Measurements from ENCODE around the gene TCEA2. TPM values are rescaled to one million over a fixed set of nuclear protein-coding genes. Genes with fewer than 3 reads are reported as not detected.

The TCEA2 gene
- total RNA-seq, 1 experiment from 2014 or later = 29.4 TPM

- Histone ChIP-seq H3K36me3 (replicated peaks; ENCODE audit: control insufficient read depth, insufficient read depth, low read length) (no peaks in the 10 kb centered on the region), H3K4me3 (ENCODE audit: insufficient read depth, low read depth, low read length) (no peak overlapping the region), H3K27me3 (ENCODE audit: control insufficient read depth, insufficient read depth, low read length) (peaks cover 19% of the 10 kb centered on the region)
- DNase-seq = peak; percentile 80
Measured at GRCh38 chr20:64103871-64104666, 41.1 kb downstream of the TCEA2 start.

DNA sequence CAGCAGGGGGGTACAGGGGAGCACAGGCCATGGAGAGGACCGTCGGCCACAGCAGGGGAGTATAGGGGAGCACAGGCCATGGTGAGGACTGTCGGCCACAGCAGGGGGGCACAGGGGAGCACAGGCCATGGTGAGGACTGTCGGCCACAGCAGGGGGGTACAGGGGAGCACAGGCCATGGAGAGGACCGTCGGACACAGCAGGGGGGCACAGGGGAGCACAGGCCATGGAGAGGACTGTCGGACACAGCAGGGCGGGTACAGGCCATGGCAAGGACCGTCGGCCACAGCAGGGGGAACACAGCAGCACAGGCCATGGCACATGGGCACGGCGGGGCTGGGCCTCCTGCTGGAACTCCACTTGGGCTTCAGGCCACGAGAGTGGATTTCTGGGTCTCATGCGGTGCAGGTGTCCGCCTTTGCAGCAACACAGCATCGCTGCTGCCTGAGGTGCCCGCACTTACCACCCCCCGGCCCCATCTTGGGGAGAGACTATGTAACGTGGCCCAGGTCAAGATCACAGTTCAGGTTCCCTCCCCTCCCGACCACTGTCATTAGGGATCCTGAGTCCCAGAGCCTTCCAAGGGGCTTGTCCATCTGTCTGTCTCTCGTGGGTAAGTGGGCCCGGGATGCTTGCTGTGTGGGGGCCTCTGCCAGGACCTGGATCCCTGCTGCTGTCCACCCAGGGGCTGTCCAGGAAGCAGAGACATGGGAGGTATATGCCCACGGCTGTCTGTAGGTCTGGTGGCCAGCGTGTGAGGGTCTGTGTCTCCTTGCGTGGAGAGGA, 41.9 kb downstream of the TCEA2 start:
- no peak for DNase-seq
- H3K4me3 ChIP-seq (ENCODE audit: insufficient read depth, low read depth, low read length) = no peak overlapping the region
- H3K36me3 ChIP-seq (replicated peaks; ENCODE audit: control insufficient read depth, insufficient read depth, low read length) = no peaks in the 10 kb centered on the region
- peaks cover 19% of the 10 kb centered on the region for H3K27me3 ChIP-seq (ENCODE audit: control insufficient read depth, insufficient read depth, low read length)

GRCh38 chr20:64105846-64106434, 42.9 kb downstream of the TCEA2 start:
- H3K36me3 ChIP-seq (replicated peaks; ENCODE audit: control insufficient read depth, insufficient read depth, low read length) = no peaks in the 10 kb centered on the region
- DNase-seq = no peak
- H3K4me3 ChIP-seq (ENCODE audit: insufficient read depth, low read depth, low read length) = no peak overlapping the region

DNA sequence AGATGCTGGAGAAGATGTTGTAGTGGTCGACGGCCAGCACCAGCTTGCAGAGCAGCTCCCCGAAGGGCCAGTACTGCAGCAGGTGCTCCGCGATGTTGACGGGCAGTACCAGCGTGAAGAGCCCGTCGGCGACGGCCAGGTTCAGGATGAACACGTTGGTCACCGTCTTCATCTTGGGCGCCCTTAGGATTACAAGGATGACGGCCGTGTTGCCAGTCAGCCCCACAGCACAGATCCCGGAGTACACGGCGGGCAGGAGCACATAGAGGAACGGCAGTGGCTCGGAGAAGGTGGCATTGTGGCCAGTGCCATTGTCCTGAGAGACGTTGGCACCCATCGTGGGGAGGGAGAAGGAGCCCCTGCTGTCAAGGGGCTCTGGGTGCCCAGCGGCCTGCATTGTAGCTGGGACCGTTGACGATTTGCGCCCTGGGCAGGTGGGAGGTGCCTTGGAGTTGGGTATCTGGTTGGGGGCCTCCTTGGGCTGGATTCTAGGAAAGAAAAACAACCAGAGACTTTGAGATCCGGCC, 43.5 kb downstream of the TCEA2 start:
- H3K36me3 ChIP-seq (replicated peaks; ENCODE audit: control insufficient read depth, insufficient read depth, low read length) = no peaks in the 10 kb centered on the region
- no peak for DNase-seq

More at GRCh38 chr20:64105846-64106434, 42.9 kb downstream of the TCEA2 start:
- H3K27me3 ChIP-seq (ENCODE audit: control insufficient read depth, insufficient read depth, low read length) = peaks cover 18% of the 10 kb centered on the region

DNA sequence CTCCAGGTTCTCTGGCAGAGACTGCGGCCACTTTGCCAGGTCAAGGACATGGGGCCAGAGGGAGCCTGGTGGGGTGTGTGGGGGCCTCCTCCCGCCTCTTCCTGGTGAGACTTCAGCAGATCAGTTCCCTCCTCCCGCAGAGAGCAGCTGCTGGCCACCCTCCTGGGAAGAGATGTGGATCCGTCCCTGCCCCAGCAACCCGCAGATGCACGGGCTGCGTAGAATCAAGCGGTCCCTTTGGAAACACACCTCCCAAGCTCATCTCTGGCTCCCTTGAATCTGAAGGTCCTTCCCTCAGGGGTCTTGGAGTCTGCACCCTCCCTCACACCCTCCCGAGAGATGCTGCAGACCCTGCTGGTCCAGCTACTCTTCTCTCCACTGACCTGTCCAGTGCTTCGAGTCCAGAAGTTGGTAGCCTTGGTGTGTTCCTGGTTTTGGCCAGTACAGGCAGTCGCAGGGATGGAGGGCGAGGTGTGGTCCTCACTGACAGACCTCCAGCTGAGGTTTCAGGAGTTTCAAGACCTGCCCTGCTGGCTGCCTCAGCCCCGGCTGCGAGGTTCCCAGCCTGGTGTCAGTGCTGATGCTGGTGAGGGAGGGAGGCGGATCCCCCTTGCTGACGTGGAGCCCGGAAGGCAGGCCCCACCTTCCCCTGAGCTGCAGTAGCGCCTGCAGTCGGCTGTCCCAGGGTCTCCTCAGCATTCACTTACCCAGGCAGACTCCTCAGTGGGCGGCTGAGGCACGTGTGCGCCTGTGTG, 44.2 kb downstream of the TCEA2 start, which contains the start of gene NPBWR2:
Gene NPBWR2, minus strand, starts transcription at position 585 of the 755 bp plus-strand sequence. CDS start 734 bp downstream, outside the sequence.
- no peaks in the 10 kb centered on the region for H3K36me3 ChIP-seq (replicated peaks; ENCODE audit: control insufficient read depth, insufficient read depth, low read length)
- peak; percentile 88 for DNase-seq
- peaks cover 10% of the 10 kb centered on the region for H3K27me3 ChIP-seq (ENCODE audit: control insufficient read depth, insufficient read depth, low read length)
- no peak within 1 kb of the TSS for H3K4me3 ChIP-seq (ENCODE audit: insufficient read depth, low read depth, low read length)

More for the DNA sequence above, 43.5 kb downstream of the TCEA2 start:
- H3K27me3 ChIP-seq (ENCODE audit: control insufficient read depth, insufficient read depth, low read length) = peaks cover 14% of the 10 kb centered on the region
- no peak overlapping the region for H3K4me3 ChIP-seq (ENCODE audit: insufficient read depth, low read depth, low read length)

DNA sequence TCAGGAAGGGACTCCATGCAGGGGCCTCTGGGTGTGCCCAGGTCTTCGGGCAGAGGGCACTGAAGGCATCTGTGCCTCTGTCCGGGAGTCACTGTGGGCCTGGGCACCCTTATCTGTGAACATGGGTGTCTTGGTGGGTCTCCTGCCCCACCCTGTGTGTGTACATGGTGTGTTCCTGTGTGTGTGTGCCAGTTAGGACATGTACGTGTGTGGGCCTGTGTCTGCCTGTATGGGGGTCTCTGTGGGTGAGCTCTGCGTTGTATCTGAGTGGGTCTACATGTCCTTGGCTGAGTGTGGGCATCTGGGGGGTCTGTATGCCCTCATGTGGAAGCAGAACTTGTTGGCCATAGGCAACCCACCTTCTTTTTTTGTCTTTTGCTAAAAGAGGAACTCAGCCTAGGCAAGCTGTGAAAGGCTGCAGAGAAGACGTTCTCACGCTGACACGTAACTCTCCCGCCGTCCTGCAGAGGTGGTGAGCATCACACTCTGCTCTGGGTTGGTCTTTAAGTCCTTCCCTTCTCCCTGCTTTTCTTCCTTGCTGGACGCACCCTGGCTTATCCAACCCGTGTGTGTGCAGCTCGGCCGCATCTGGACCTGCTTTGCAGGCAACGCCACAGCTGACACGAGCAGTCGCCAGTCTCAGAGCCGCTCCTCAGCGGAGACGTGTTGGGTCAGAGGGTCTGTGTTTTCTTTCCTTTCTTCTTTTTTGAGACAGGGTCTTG, 44.9 kb downstream of the TCEA2 start:
- no peak overlapping the region for H3K4me3 ChIP-seq (ENCODE audit: insufficient read depth, low read depth, low read length)
- no peak for DNase-seq
- peaks cover 5% of the 10 kb centered on the region for H3K27me3 ChIP-seq (ENCODE audit: control insufficient read depth, insufficient read depth, low read length)
- H3K36me3 ChIP-seq (replicated peaks; ENCODE audit: control insufficient read depth, insufficient read depth, low read length) = no peaks in the 10 kb centered on the region

DNA sequence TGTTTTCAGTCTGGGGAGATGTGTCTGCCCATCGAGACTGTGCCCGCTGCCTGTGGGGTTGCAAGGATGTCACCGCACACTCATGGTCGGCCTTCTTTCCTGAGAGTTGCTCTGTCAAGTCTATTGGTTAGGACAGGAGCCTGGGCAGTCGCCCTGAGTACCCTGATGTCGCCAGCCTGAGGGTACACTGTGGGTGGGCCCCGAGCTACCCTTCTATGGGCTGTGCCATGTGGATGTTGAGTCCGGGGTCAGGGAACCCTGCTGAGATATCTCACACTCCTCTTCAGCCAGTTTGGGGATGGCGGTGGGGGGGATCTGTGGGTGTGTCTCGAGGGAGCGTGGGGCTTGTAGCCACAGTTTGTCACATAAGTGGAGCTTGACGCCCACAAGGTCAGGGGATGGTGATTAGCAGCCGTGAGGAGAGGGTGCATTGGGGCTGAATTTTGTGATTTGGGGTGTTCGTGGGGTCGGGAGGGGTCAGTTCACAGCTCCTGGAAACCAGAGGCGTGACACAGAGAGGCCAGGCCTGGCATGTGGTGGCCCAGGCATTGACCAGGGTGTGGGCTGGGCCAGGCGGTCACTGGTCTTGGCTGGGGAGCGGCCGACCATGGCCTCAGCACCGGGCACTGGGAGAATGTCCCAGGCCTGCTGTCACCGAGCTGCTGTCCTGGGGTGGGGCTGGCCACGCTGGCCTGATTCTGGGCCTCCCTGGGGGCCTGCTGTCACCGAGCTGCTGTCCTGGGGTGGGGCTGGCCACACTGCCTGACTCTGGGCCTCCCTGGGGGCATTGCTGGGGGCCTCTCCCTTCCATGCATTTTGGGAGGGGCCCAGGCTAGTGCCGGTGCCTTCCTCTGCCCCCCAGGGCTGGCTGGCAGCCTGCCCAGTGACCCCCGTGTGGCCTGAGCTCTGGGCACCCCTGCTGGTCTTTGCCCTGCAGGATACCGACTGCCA, 46.0 kb downstream of the TCEA2 start:
- Histone ChIP-seq H3K36me3 (replicated peaks; ENCODE audit: control insufficient read depth, insufficient read depth, low read length) (no peaks in the 10 kb centered on the region), H3K27me3 (ENCODE audit: control insufficient read depth, insufficient read depth, low read length) (no peaks in the 10 kb centered on the region), H3K4me3 (ENCODE audit: insufficient read depth, low read depth, low read length) (no peak overlapping the region)
- no peak for DNase-seq

GRCh38 chr20:64109831-64110391, 46.9 kb downstream of the TCEA2 start:
- DNase-seq = no peak
- Histone ChIP-seq H3K36me3 (replicated peaks; ENCODE audit: control insufficient read depth, insufficient read depth, low read length) (no peaks in the 10 kb centered on the region), H3K4me3 (ENCODE audit: insufficient read depth, low read depth, low read length) (no peak overlapping the region), H3K27me3 (ENCODE audit: control insufficient read depth, insufficient read depth, low read length) (no peaks in the 10 kb centered on the region)

GRCh38 chr20:64110411-64111068, 47.5 kb downstream of the TCEA2 start:
- no peak for DNase-seq
- H3K4me3 ChIP-seq (ENCODE audit: insufficient read depth, low read depth, low read length) = no peak overlapping the region

DNA sequence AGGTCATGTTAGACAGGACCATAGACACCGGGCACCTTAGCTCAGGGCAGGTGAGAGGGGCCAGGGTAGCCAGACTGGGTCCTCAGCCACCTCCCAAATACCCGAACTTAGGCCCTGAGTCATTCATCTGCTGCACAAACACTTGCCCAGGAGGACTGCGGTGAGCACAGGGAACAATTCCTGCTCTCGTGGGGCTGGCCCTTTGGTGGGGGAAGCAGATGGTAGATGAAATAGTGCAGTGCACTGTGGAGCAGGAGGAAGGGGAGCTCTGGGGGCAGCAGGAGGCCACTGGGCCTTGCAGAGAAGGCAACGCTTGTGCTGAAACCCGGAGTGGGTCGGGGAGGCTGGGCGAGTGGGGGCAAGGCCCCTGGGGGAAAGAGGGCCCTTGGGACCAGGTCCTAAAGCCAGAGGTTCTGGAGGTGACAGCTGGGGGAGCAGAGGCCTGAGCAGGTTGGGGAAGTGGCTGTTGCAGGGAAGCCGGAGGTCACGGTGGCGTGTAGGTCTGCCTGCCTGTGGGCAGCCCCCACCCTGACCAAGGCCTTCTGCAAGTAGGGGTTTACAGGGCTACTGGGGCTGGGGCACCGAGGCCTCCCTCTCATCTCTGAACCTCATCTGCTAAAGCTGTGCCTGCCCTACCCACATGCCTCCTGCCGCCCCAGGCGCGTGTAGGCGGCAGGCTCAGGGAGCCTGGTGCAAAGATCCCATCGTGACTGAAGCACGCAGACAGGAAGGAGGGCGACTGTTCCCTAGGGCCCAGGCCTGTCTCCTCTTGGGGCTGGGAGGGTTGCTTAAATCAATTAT, 49.0 kb downstream of the TCEA2 start:
- H3K36me3 ChIP-seq (replicated peaks; ENCODE audit: control insufficient read depth, insufficient read depth, low read length) = no peaks in the 10 kb centered on the region
- DNase-seq = no peak
- H3K27me3 ChIP-seq (ENCODE audit: control insufficient read depth, insufficient read depth, low read length) = no peaks in the 10 kb centered on the region
- no peak overlapping the region for H3K4me3 ChIP-seq (ENCODE audit: insufficient read depth, low read depth, low read length)

More at GRCh38 chr20:64110411-64111068, 47.5 kb downstream of the TCEA2 start:
- Histone ChIP-seq H3K27me3 (ENCODE audit: control insufficient read depth, insufficient read depth, low read length) (no peaks in the 10 kb centered on the region), H3K36me3 (replicated peaks; ENCODE audit: control insufficient read depth, insufficient read depth, low read length) (no peaks in the 10 kb centered on the region)

- DNase-seq = no peak
- H3K36me3 ChIP-seq (replicated peaks; ENCODE audit: control insufficient read depth, insufficient read depth, low read length) = no peaks in the 10 kb centered on the region
- H3K4me3 ChIP-seq (ENCODE audit: insufficient read depth, low read depth, low read length) = no peak overlapping the region
- no peaks in the 10 kb centered on the region for H3K27me3 ChIP-seq (ENCODE audit: control insufficient read depth, insufficient read depth, low read length)
Measured at GRCh38 chr20:64112691-64113443, 49.9 kb downstream of the TCEA2 start.

Data from H7 (cell line).